GM15510 (cell line): ENCODE results near the gene NDUFAF4.

Experiments
- POLR2A ChIP-seq: IDR thresholded peaks from 3 replicates; pipeline ENCODE4 v1.6.1; 2011; ENCODE audit warnings: borderline replicate concordance; ENCODE audit not compliant: insufficient read length; ENCODE audit errors: extremely low read depth

The NDUFAF4 gene

DNA sequence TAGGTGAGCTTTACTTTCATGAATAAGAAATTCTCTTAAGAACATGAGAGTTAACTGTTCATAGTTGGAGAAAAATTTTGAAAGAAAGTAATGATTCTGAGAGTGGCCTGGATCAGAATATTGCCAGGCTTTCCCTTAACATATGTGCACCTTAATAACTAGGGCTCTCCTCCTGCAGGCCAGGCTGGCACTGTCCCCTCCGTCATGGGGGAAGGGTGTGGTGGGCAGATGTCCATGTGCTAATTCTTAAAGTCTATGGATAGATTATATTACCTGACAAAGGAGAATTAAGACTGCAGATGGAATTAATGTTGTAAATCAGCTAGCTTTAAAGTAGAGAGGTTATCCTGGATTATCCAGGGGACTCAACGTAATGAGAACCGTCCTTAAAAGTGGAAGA is 15.9 kb upstream of the NDUFAF4 start:
- TF ChIP-seq POLR2A = no peak

DNA sequence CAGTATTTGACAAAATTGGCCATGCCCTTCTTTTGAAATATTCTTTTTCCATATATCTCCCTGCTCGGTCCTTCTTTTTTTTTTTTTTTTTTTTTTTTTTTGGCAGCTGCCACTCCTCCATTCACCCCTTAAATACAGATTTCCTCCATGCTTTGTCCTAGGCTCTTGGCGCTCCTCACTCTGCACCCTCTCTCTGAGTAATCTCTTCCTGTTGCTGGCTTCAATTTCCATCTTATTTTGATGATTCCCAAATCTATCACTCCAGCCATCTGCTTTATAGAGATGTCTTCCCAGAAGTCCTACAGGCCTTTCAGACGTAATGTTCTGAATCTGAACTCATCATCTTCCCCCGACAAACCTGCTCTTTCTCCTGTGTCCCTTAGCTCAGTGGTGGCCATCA is 14.1 kb upstream of the NDUFAF4 start:
- TF ChIP-seq POLR2A = no peak

DNA sequence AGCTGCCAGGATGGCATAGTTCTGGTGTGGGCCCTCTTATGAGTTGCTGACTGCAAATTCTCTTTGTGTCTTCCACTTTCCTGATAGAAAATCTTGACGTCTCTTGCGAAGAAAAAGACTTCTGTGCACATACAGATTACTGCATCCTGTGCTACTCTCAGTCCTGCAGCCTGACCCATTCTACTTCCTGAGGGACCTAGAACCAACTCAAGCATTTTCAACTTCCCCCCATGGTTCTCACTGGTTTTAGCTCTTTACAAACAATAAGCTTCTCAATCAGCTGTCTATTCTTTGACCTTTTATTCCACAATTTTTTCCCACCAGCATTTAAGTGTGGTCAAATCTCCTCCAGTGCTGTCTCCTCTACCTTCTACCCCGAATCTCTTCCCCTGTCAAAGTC is 13.5 kb upstream of the NDUFAF4 start:
- no peak for TF ChIP-seq POLR2A

DNA sequence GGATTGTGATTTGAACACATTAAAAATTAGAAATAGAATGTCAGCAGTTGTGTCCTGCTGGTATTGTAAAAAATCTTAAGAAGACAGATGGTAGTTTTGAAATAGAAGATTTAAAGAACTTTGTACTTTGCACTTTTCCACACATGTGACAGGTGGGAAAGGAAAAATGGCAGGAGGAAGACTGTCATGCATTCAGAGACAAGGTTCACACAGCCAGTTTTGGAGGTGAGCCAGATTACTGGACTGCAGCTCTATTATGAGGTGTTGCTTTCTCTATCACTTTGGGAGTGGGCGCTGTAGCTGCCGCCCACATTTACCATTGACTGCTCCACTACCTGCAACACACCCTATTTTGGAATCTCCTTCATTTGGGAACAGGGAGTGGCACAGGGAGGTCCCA is 12.1 kb upstream of the NDUFAF4 start:
- no peak for TF ChIP-seq POLR2A

DNA sequence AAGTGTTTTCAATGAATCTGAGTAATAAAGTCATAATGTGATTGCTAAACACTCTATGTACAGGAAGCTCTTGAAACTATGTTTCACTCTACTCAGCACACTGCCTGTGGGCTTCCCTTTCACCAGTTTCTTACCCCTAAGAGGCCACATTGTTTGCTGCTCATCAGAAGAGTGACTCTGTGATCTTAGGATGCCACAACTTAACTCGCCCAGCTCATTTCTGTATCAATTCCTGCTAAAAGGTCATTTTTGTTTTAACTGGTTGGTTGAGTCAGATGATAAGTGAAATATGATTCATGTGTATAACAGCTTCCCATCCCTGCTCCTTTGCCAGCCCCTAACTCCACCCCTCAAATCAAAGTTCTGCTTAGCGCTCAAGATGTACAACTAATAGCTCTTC is 9.8 kb upstream of the NDUFAF4 start:
- no peak for TF ChIP-seq POLR2A

DNA sequence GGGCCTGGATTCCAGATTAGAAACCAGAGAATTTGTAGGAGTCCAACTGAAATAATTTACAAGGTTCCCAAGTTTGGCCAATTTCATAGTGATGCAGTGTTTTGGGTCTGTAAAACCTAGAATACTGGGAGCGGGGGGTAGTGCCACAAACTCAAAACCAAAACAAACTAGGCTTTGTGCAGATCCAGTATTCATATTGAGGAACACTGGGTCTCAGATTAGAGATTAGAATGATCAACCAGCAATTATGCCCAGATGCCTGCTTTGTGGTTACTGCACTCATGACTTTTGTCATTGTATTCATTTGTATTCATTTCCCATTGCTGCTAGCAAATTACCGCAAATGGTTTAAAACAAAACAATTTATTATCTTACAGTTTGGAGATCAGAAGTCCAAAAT is 3.2 kb upstream of the NDUFAF4 start:
- no peak for TF ChIP-seq POLR2A

DNA sequence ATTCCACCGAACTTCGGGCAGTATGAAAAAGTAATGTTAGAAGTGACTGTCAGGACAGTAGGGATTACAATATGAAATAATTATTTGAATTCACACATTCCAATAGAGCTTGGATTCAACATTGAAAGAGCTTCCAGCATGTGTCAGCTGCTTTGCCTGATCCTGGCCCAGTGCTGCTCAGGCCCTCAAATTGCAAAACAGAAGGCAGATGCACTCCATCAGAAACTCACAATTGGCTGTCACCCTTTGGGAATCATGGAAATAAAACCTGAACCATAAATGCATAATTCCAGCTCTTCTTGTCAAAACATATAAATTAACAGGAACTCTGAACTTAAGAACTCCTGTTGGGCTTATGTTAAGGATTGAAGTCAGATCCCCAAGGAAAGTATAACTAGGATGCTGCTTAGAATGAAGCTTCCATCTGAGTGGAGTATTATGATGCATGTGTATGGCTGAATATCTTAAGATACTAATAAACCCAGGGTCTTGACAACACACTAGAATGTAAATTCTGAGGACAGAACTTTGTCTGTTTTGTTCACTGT is 1.8 kb upstream of the NDUFAF4 start:
- TF ChIP-seq POLR2A = no peak

DNA sequence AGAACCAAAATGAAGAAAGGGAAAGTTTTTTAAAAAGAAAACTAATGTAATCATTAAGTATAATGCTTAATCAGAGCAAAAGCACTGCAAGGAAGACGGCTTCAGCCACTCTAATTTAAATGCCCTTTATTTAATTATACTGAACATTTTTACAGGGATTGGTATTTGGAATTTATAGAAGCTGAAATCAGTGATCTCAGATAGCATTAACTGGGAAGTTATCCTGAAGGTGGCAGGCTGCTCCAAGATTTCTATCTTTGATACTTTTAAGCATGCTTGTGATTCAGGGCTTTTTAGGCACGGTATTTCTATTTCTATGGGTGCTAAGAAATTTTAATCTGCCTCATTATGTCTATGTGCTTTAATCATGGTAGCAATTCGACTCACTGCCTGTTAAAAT is 1.3 kb upstream of the NDUFAF4 start:
- no peak for TF ChIP-seq POLR2A

DNA sequence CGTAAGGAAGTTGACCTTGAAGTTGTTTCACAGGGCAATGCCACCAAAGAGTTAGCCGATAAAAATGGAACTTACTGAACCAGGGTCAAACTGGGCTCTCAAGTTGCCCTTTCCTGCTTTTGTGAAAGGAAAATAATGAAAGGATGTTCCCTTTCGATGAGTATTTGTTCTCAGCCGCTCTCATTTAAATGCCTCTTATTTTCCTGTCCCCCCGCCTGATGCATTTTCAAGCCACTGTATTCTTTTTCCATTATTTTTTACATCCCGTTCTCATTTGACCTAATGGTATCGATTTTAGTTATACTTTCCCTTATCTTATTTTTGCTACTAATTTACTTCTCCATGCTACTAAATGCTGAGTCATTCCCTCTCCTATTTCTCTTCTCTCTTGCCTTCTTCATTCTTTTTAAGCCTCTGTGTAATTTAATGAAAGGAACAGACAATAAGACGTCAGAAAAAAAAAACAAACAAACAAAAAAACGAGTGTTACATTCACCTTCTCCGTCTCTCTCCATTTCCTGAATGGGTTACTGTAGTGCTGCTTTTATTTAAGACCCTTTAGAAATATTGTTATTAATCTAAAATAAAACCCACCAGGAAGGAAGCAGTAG is 655 bp upstream of the NDUFAF4 start:
- no peak for TF ChIP-seq POLR2A

DNA sequence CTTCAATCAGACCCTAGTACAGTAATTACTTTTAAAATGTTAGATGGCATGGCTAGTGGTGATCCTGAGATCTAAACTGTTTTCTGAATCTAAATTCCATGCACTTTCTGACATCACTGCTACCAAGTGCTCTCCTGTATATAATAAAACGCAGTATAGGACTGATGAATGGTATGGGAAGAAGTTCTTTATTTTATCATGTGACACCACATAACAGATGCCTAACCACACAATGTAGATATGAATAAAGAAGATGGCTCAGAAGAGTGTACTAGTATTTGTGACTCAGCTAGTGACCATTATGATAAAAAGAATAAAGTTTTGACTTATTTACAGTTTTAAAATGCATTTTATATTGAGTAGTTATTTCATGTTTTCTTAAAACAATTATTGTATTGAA is 8.5 kb downstream of the NDUFAF4 start:
- TF ChIP-seq POLR2A = no peak

DNA sequence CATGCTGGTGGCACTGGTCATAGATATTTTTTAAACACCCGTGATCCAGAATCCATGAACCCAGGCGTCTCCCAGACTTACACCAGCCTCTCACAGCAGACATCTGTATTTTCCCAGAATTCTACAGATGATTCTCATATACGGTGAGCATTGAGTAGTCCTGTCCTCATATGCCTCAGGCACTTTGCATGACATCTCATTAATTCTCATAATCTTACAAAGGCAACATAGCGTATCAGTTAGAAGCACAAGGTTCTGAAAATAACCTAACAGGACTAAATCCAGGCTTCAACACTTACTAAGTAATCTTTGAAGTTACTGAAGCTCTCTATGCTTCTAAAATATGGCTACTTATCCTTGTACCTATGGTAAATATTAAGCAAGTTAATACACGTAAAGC is 8.9 kb downstream of the NDUFAF4 start:
- TF ChIP-seq POLR2A = no peak

DNA sequence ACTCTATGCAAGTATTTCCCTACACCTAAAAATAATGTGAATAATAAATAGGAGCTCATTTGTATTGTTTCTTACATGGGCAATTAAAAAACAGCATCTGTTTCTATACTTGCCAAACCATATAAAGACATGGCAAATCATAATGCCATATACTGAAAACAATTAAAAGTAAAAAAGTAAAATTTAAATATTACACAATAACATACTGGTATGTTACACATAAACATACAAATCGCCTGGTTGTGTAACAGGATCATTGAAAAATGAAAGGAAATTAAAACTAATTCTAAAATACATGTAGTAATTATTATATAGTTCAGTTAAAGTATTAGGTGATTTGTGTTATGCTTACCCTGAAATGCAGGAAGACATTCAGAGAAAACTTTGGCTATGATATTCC is 11.2 kb downstream of the NDUFAF4 start:
- TF ChIP-seq POLR2A = no peak

DNA sequence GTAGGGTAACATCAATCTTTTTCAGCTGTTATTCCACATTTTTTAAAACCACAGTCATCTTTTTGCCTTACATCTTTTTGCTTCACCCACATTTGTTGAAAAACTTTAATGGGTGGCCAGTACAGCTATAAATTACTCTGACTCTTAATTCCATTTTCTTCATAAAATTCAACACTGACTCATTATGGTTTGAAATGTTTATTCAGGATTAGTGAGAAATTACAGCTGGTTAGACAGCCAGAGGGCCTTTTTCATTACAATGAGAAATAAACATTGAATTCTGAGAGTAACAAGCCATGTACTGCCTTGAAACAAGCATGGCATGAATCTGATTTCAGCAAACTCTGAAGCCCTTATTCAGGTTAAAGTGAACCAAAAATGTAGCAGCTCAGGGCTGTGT is 19.5 kb downstream of the NDUFAF4 start:
- TF ChIP-seq POLR2A = no peak

DNA sequence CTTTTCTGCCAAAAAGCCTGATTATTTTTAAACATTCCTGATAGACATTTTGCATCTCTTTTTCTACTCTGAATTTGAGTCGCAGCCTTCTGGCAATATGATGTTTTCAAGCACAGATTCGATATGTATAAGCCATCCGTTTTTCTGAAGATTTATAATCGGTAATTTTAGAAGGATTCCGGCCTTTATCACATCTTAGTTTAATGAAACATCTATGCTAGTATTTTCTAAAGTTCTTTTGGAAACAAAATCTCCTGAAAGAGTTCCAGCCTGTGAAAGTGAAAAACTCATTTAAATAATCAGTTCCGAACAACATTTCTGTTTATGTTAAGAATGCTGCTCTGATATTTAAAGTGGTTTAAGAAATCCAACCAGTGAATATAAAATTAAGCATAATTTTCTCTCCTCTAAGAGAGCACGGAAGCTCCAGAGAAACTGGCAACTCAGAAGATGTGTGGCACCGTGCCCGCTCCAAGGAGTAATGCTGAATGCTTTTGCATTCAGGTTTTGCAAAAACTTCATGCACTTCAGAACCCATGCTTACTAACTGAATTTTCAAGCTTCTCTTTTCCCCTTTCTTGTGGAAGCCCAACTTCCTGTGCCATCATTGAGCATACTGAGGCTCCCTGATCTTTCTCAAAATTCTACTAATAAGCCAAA is 20.7 kb downstream of the NDUFAF4 start:
- no peak for TF ChIP-seq POLR2A

DNA sequence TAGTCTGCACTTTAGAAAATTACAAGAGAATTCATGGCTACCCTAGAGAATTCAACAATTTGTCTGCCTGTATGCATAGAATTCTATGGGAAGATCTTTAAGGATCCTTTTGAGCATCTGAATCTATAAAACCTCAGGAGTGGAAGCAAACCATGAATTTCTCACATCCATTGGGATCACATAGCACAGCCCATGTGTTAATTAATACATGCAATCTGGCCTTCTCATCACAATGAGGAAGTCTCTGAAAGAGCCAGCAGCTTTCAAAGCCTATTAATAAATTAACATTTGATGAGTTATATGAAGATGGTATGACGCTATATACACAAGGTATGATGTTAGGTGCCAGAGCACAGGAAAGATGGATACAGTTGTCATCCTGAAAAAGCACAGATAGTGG is 24.7 kb downstream of the NDUFAF4 start:
- TF ChIP-seq POLR2A = no peak

DNA sequence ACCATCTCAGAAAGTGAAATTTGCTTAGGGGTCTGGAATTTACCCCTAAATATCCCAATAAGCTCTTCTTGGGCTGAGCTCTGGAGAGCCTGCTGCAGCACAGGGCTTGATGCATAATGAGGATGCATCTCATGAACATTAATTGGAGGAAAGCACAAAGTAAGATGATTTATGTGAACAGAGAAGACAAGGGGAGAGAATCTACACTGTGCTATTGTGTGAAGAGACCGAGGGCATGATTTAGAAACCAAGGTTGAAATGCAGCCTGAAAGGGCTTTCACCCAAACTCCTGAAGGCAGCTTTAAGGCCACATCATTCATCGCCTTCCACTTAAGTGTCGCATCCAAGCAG is 32.7 kb downstream of the NDUFAF4 start:
- TF ChIP-seq POLR2A = no peak
